ENCODE measurements around the gene DCST2.

- no peak for TF ChIP-seq CTCF (IDR thresholded peaks at IDR 0.05; ENCODE audit: insufficient read depth, low read length)
- TF ChIP-seq POLR2AphosphoS5 (IDR thresholded peaks at IDR 0.05; ENCODE audit: low read depth) = peak; percentile 67
- TF ChIP-seq, protein P1, sequence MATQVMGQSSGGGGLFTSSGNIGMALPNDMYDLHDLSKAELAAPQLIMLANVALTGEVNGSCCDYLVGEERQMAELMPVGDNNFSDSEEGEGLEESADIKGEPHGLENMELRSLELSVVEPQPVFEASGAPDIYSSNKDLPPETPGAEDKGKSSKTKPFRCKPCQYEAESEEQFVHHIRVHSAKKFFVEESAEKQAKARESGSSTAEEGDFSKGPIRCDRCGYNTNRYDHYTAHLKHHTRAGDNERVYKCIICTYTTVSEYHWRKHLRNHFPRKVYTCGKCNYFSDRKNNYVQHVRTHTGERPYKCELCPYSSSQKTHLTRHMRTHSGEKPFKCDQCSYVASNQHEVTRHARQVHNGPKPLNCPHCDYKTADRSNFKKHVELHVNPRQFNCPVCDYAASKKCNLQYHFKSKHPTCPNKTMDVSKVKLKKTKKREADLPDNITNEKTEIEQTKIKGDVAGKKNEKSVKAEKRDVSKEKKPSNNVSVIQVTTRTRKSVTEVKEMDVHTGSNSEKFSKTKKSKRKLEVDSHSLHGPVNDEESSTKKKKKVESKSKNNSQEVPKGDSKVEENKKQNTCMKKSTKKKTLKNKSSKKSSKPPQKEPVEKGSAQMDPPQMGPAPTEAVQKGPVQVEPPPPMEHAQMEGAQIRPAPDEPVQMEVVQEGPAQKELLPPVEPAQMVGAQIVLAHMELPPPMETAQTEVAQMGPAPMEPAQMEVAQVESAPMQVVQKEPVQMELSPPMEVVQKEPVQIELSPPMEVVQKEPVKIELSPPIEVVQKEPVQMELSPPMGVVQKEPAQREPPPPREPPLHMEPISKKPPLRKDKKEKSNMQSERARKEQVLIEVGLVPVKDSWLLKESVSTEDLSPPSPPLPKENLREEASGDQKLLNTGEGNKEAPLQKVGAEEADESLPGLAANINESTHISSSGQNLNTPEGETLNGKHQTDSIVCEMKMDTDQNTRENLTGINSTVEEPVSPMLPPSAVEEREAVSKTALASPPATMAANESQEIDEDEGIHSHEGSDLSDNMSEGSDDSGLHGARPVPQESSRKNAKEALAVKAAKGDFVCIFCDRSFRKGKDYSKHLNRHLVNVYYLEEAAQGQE (IDR thresholded peaks at IDR 0.05; ENCODE audit: insufficient replicate concordance, low read depth) = no peak
These were observed 17.2 kb downstream of the DCST2 start for GRCh38 chr1:155016231-155016831.
